ENCODE measurements around the gene ZCWPW1. TPM values are rescaled to one million over a fixed set of nuclear protein-coding genes. Genes with fewer than 3 reads are reported as not detected.
A peak's percentile ranks its signal among the peaks of the same experiment; 100 is the strongest.

Gene ZCWPW1, protein sequence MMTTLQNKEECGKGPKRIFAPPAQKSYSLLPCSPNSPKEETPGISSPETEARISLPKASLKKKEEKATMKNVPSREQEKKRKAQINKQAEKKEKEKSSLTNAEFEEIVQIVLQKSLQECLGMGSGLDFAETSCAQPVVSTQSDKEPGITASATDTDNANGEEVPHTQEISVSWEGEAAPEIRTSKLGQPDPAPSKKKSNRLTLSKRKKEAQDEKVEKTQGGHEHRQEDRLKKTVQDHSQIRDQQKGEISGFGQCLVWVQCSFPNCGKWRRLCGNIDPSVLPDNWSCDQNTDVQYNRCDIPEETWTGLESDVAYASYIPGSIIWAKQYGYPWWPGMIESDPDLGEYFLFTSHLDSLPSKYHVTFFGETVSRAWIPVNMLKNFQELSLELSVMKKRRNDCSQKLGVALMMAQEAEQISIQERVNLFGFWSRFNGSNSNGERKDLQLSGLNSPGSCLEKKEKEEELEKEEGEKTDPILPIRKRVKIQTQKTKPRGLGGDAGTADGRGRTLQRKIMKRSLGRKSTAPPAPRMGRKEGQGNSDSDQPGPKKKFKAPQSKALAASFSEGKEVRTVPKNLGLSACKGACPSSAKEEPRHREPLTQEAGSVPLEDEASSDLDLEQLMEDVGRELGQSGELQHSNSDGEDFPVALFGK
- total RNA-seq, result 1 to 10 TPM; 5.6 to 7.8 (median 7.2) TPM
- total RNA-seq (2013), result 13.1 TPM

- H3K27me3 Mint-ChIP-seq (ENCODE audit: low read depth in 2 of 2), result peaks cover 0 to 5% of the 10 kb centered on the region in 2 donors
- H3K36me3 Mint-ChIP-seq, result no peaks in the 10 kb centered on the region
- H3K36me3 ChIP-seq (ENCODE audit: control insufficient read depth, insufficient read depth, low read length), result peaks cover 13% of the 10 kb centered on the region
- intact Hi-C loops (cut with micrococcal nuclease), result loop anchor here (1.0 to 10.0 kb wide), 4 partner anchors 32 to 204 kb away; no protein-coding TSS in a partner anchor
- H3K4me3 ChIP-seq (ENCODE audit: low read length), result peak within 1 kb of the TSS; percentile 99
- H3K27me3 ChIP-seq (ENCODE audit: control insufficient read depth, insufficient read depth, low read length), result no peaks in the 10 kb centered on the region
- ATAC-seq, result peak; percentile 47 to 72 (median 55)
- H3K27ac ChIP-seq (ENCODE audit: low read length), result peak within 1 kb of the TSS; percentile 99
- peaks cover 40% of the 10 kb centered on the region for H3K4me1 ChIP-seq (ENCODE audit: control insufficient read depth, insufficient read depth, low read length)
- H3K4me1 Mint-ChIP-seq, result peaks cover 42 to 62% of the 10 kb centered on the region in 2 donors
- no peaks in the 10 kb centered on the region for H3K9me3 ChIP-seq (ENCODE audit: control insufficient read depth, insufficient read depth, low read length)
- peak; percentile 96 to 99 for DNase-seq
- peak within 1 kb of the TSS; percentile 96 for H3K4me3 Mint-ChIP-seq
- TF ChIP-seq CTCF (IDR thresholded peaks at IDR 0.05), result no peak
- WGBS (ENCODE audit: insufficient coverage), result under 1% methylated on average over 66 of the region's 66 CpGs
- no peaks in the 10 kb centered on the region for H3K9me3 Mint-ChIP-seq
- H3K27ac Mint-ChIP-seq, result peak within 1 kb of the TSS; percentile 97 to 99
Observed at GRCh38 chr7:100428199-100428966, at the start of gene ZCWPW1. Gene ZCWPW1, minus strand, starts transcription at chr7:100428703. Its CDS starts 8,054 bp downstream, at chr7:100420649.

- WGBS (ENCODE audit: insufficient coverage), result 0% methylated on average over 14 of the region's 16 CpGs
- H3K4me1 Mint-ChIP-seq, result peaks cover 22 to 47% of the 10 kb centered on the region in 2 donors
- Histone ChIP-seq H3K9me3 (ENCODE audit: control insufficient read depth, insufficient read depth, low read length) (no peaks in the 10 kb centered on the region), H3K36me3 (ENCODE audit: control insufficient read depth, insufficient read depth, low read length) (peaks cover 34% of the 10 kb centered on the region), H3K27me3 (ENCODE audit: control insufficient read depth, insufficient read depth, low read length) (no peaks in the 10 kb centered on the region), H3K4me3 (ENCODE audit: low read length) (peak overlapping the region; percentile 61), H3K27ac (ENCODE audit: low read length) (peak overlapping the region; percentile 42), H3K4me1 (ENCODE audit: control insufficient read depth, insufficient read depth, low read length) (peaks cover 52% of the 10 kb centered on the region)
- H3K27ac Mint-ChIP-seq, result peak overlapping the region; percentile 80 to 90
- no peak for TF ChIP-seq CTCF (IDR thresholded peaks at IDR 0.05)
- H3K27me3 Mint-ChIP-seq (ENCODE audit: low read depth in 2 of 2), result peaks cover 0 to 2% of the 10 kb centered on the region in 2 donors
- no peaks in the 10 kb centered on the region for H3K36me3 Mint-ChIP-seq
- ATAC-seq (no peak), DNase-seq (no peak)
- no peaks in the 10 kb centered on the region for H3K9me3 Mint-ChIP-seq
- H3K4me3 Mint-ChIP-seq, result peak overlapping the region; percentile 96
- intact Hi-C loops (cut with micrococcal nuclease), result loop anchor here (5.0 to 10.0 kb wide), 3 partner anchors 69 to 377 kb away; partner anchors contain the start of genes GIGYF1 and SLC12A9
Observed at GRCh38 chr7:100477871-100478267, 49.4 kb upstream of the ZCWPW1 start.

GRCh38 chr7:100476903-100477870, 48.7 kb upstream of the ZCWPW1 start:
- ATAC-seq (no peak), DNase-seq (peak in 1 of 2 donors; percentile 59)

More at GRCh38 chr7:100476903-100477870, 48.7 kb upstream of the ZCWPW1 start:
- Mint-ChIP-seq H3K27me3 (ENCODE audit: low read depth in 2 of 2) (peaks cover 0 to 2% of the 10 kb centered on the region in 2 donors), H3K27ac (peak overlapping the region; percentile 78 to 80), H3K4me3 (peak overlapping the region; percentile 90), H3K36me3 (no peaks in the 10 kb centered on the region), H3K4me1 (peaks cover 19 to 44% of the 10 kb centered on the region in 2 donors), H3K9me3 (no peaks in the 10 kb centered on the region)
- intact Hi-C loops (cut with micrococcal nuclease), result loop anchor here (5.0 to 10.0 kb wide), 3 partner anchors 70 to 378 kb away; partner anchors contain the start of genes GIGYF1 and SLC12A9
- Histone ChIP-seq H3K27me3 (ENCODE audit: control insufficient read depth, insufficient read depth, low read length) (no peaks in the 10 kb centered on the region), H3K4me3 (ENCODE audit: low read length) (peak overlapping the region; percentile 61), H3K36me3 (ENCODE audit: control insufficient read depth, insufficient read depth, low read length) (peaks cover 38% of the 10 kb centered on the region), H3K9me3 (ENCODE audit: control insufficient read depth, insufficient read depth, low read length) (no peaks in the 10 kb centered on the region), H3K27ac (ENCODE audit: low read length) (peak overlapping the region; percentile 42), H3K4me1 (ENCODE audit: control insufficient read depth, insufficient read depth, low read length) (peaks cover 50% of the 10 kb centered on the region)
- WGBS (ENCODE audit: insufficient coverage), result 6% methylated on average over 30 of the region's 30 CpGs
- no peak for TF ChIP-seq CTCF (IDR thresholded peaks at IDR 0.05)

All from natural killer cell (primary cell).